Measurements from ENCODE around the gene SPEN.
A peak's percentile ranks its signal among the peaks of the same experiment; 100 is the strongest.

Gene SPEN

DNA sequence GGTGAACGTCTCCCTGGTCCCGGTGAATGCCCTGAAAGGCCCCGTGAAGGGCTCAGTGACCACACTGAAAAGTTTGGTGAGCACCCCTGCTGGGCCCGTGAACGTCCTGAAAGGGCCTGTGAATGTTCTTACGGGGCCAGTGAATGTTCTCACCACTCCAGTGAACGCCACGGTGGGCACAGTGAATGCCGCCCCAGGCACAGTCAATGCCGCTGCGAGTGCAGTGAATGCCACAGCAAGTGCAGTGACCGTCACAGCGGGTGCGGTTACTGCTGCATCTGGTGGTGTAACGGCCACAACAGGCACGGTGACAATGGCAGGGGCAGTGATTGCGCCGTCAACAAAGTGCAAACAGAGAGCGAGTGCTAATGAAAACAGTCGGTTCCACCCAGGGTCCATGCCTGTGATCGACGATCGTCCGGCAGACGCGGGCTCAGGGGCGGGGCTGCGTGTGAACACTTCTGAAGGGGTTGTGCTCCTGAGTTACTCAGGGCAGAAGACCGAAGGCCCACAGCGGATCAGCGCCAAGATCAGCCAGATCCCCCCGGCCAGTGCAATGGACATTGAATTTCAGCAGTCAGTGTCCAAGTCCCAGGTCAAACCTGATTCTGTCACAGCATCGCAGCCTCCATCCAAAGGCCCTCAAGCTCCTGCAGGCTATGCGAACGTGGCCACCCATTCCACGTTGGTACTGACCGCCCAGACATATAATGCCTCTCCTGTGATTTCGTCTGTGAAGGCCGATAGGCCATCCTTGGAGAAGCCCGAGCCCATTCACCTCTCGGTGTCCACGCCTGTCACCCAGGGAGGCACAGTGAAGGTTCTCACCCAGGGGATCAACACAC lies 86.9 kb downstream of the SPEN start:
- H3K4me3 ChIP-seq (ENCODE audit: low read depth in 1 of 2, low read length in 2 of 2), result no peak overlapping the region
- peaks cover 77 to 81% of the 10 kb centered on the region in 2 donors for H3K36me3 ChIP-seq (ENCODE audit: control insufficient read depth in 1 of 2, insufficient read depth in 2 of 2, low read length in 2 of 2)
- peaks cover 4 to 9% of the 10 kb centered on the region in 2 donors for H3K4me1 ChIP-seq (ENCODE audit: control insufficient read depth in 1 of 2, insufficient read depth in 2 of 2, low read length in 2 of 2)
- H3K9me3 ChIP-seq (ENCODE audit: control insufficient read depth in 1 of 2, low read length in 2 of 2), result no peaks in the 10 kb centered on the region
- no peaks in the 10 kb centered on the region for H3K27me3 ChIP-seq (ENCODE audit: low read depth, low read length)
- H3K27ac ChIP-seq (ENCODE audit: low read length), result no peak overlapping the region

DNA sequence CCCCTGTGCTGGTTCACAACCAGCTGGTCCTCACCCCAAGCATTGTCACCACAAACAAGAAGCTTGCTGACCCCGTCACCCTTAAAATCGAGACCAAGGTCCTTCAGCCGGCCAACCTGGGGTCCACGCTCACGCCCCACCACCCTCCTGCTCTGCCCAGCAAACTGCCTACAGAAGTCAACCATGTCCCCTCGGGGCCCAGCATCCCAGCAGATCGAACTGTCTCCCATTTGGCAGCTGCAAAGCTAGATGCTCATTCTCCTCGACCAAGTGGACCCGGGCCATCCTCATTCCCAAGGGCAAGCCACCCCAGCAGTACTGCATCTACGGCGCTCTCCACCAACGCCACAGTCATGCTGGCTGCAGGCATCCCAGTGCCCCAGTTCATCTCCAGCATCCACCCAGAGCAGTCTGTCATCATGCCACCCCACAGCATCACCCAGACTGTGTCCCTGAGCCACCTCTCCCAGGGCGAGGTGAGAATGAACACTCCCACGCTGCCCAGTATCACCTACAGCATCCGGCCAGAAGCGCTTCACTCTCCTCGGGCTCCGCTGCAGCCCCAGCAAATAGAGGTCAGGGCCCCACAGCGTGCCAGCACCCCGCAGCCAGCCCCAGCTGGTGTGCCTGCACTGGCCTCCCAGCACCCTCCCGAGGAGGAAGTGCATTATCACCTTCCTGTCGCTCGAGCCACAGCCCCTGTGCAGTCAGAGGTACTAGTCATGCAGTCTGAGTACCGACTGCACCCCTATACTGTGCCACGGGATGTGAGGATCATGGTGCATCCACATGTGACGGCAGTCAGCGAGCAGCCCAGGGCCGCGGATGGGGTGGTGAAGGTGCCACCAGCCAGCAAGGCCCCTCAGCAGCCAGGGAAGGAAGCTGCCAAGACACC lies 87.8 kb downstream of the SPEN start:
- no peak overlapping the region for H3K4me3 ChIP-seq (ENCODE audit: low read depth in 1 of 2, low read length in 2 of 2)

DNA sequence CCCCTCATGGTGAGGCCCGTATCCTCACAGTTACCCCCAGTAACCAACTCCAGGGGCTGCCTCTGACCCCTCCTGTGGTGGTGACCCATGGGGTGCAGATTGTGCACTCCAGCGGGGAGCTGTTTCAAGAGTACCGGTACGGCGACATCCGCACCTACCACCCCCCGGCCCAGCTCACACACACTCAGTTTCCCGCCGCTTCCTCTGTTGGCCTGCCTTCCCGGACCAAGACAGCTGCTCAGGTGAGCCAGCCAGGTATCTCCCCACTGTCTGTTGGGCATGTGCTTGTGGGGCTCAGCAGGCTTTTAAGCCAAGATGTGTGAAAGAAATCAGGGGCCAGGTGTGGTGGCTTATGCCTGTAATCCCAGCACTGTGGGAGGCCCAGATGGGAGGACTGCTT lies 88.5 kb downstream of the SPEN start:
- Histone ChIP-seq H3K27me3 (ENCODE audit: low read depth, low read length) (no peaks in the 10 kb centered on the region), H3K27ac (ENCODE audit: low read length) (no peak overlapping the region), H3K4me3 (ENCODE audit: low read depth in 1 of 2, low read length in 2 of 2) (no peak overlapping the region), H3K4me1 (ENCODE audit: control insufficient read depth in 1 of 2, insufficient read depth in 2 of 2, low read length in 2 of 2) (peaks cover 6 to 13% of the 10 kb centered on the region in 2 donors), H3K9me3 (ENCODE audit: control insufficient read depth in 1 of 2, low read length in 2 of 2) (no peaks in the 10 kb centered on the region), H3K36me3 (ENCODE audit: control insufficient read depth in 1 of 2, insufficient read depth in 2 of 2, low read length in 2 of 2) (peaks cover 70 to 74% of the 10 kb centered on the region in 2 donors)

More for the DNA sequence above, 87.8 kb downstream of the SPEN start:
- peaks cover 6 to 13% of the 10 kb centered on the region in 2 donors for H3K4me1 ChIP-seq (ENCODE audit: control insufficient read depth in 1 of 2, insufficient read depth in 2 of 2, low read length in 2 of 2)
- H3K36me3 ChIP-seq (ENCODE audit: control insufficient read depth in 1 of 2, insufficient read depth in 2 of 2, low read length in 2 of 2), result peaks cover 70 to 73% of the 10 kb centered on the region in 2 donors
- no peaks in the 10 kb centered on the region for H3K27me3 ChIP-seq (ENCODE audit: low read depth, low read length)
- no peaks in the 10 kb centered on the region for H3K9me3 ChIP-seq (ENCODE audit: control insufficient read depth in 1 of 2, low read length in 2 of 2)
- H3K27ac ChIP-seq (ENCODE audit: low read length), result no peak overlapping the region

DNA sequence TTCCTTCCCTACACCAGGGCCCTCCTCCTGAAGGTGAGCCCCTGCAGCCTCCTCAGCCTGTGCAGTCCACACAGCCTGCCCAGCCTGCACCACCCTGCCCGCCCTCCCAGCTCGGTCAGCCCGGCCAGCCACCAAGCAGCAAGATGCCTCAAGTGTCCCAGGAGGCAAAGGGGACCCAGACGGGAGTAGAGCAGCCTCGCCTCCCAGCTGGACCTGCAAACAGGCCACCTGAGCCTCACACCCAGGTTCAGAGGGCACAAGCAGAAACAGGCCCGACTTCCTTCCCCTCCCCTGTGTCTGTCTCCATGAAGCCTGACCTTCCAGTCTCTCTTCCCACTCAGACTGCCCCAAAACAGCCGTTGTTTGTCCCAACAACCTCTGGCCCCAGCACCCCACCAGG lies 89.6 kb downstream of the SPEN start:
- no peaks in the 10 kb centered on the region for H3K9me3 ChIP-seq (ENCODE audit: control insufficient read depth in 1 of 2, low read length in 2 of 2)
- H3K4me1 ChIP-seq (ENCODE audit: control insufficient read depth in 1 of 2, insufficient read depth in 2 of 2, low read length in 2 of 2), result peaks cover 6 to 13% of the 10 kb centered on the region in 2 donors
- no peak overlapping the region for H3K27ac ChIP-seq (ENCODE audit: low read length)
- no peaks in the 10 kb centered on the region for H3K27me3 ChIP-seq (ENCODE audit: low read depth, low read length)
- peaks cover 72 to 74% of the 10 kb centered on the region in 2 donors for H3K36me3 ChIP-seq (ENCODE audit: control insufficient read depth in 1 of 2, insufficient read depth in 2 of 2, low read length in 2 of 2)
- no peak overlapping the region for H3K4me3 ChIP-seq (ENCODE audit: low read depth in 1 of 2, low read length in 2 of 2)

DNA sequence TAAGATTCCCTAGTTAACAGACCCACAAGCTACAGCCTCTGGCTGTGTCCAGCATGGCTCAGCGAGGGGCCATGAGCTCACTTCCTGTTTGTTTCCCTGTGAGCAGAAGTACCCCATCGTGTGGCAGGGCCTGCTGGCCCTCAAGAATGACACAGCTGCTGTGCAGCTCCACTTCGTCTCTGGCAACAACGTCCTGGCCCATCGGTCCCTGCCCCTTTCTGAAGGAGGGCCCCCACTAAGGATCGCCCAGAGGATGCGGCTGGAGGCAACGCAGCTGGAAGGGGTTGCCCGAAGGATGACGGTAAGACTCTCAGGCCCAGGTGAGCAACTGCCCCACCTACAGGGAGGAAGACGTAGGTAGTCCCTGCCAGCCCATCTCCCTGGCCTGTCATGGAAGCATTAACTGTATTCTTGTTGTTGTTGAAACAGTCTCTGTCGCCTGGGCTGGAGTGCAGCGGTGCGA lies 90.2 kb downstream of the SPEN start:
- Histone ChIP-seq H3K27me3 (ENCODE audit: low read depth, low read length) (no peaks in the 10 kb centered on the region), H3K27ac (ENCODE audit: low read length) (no peak overlapping the region), H3K4me3 (ENCODE audit: low read depth in 1 of 2, low read length in 2 of 2) (no peak overlapping the region), H3K4me1 (ENCODE audit: control insufficient read depth in 1 of 2, insufficient read depth in 2 of 2, low read length in 2 of 2) (peaks cover 6 to 13% of the 10 kb centered on the region in 2 donors), H3K36me3 (ENCODE audit: control insufficient read depth in 1 of 2, insufficient read depth in 2 of 2, low read length in 2 of 2) (peaks cover 74% of the 10 kb centered on the region in 2 donors), H3K9me3 (ENCODE audit: control insufficient read depth in 1 of 2, low read length in 2 of 2) (no peaks in the 10 kb centered on the region)

DNA sequence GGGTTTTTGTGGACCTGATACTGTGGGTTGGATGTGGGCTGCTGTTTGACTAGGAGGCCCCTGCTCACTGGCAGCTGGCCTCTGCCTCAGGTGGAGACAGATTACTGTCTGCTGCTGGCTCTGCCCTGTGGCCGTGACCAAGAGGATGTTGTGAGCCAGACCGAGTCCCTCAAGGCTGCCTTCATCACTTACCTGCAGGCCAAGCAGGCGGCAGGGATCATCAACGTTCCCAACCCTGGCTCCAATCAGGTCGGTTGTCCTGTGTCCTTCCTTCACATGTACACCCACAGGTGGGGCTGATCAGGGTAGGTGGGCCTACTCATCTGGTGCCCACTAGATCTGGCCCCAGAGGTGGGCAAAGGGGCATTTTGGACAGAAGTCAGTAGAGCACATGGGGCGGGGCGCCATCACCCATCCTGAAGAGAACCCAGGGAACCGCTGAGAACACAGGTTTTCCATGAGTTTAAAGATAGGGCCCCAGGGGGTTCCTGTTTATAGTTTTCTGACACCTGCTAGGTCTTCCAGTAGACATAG lies 91.2 kb downstream of the SPEN start:
- Histone ChIP-seq H3K9me3 (ENCODE audit: control insufficient read depth in 1 of 2, low read length in 2 of 2) (no peaks in the 10 kb centered on the region), H3K27me3 (ENCODE audit: low read depth, low read length) (no peaks in the 10 kb centered on the region), H3K4me1 (ENCODE audit: control insufficient read depth in 1 of 2, insufficient read depth in 2 of 2, low read length in 2 of 2) (peaks cover 6 to 13% of the 10 kb centered on the region in 2 donors), H3K36me3 (ENCODE audit: control insufficient read depth in 1 of 2, insufficient read depth in 2 of 2, low read length in 2 of 2) (peaks cover 72 to 74% of the 10 kb centered on the region in 2 donors), H3K27ac (ENCODE audit: low read length) (no peak overlapping the region), H3K4me3 (ENCODE audit: low read depth in 1 of 2, low read length in 2 of 2) (no peak overlapping the region)

DNA sequence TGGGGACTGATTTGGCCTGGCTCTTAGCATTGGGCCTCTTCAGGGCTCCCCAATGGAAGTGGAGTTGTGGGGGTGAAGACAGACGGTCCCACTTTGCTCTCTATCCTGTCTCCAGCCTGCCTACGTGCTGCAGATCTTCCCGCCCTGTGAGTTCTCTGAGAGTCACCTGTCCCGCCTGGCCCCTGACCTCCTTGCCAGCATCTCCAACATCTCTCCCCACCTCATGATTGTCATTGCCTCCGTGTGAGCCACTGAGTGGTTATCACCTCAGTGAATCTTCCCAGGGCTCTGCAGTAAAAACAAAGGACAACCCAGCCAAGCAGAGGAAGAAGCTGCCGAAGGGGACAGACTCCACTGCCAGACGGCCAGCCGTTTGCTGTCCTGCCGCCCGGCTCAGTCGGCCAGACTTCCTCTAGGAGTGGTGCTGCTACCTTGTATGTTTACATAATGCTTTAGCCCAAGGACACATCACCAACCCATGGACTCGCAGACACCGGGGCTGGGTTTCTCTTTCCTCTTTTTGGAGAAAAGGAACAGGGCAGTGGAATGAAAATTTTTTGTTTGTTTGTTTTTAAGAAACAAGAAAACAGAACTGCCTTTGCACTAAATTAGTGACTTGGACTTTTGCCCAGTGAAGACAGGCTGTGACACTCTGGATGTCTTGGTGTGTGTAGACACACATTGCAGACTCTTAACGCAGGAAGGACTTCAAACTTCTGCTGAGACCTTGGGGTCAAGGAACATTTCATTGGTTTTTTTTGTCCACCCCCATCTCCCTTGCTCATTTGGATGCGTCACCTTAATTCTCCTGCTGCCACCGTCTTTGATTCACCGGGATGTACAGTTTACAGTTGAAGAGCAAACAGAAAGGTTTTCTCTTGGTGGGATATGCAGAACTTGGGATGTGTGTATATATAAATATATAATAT lies 91.9 kb downstream of the SPEN start:
- H3K9me3 ChIP-seq (ENCODE audit: control insufficient read depth in 1 of 2, low read length in 2 of 2), result no peaks in the 10 kb centered on the region
- peak overlapping the region; percentile 5 for H3K27ac ChIP-seq (ENCODE audit: low read length)
- H3K4me3 ChIP-seq (ENCODE audit: low read depth in 1 of 2, low read length in 2 of 2), result no peak overlapping the region
- peaks cover 65 to 74% of the 10 kb centered on the region in 2 donors for H3K36me3 ChIP-seq (ENCODE audit: control insufficient read depth in 1 of 2, insufficient read depth in 2 of 2, low read length in 2 of 2)
- no peaks in the 10 kb centered on the region for H3K27me3 ChIP-seq (ENCODE audit: low read depth, low read length)
- H3K4me1 ChIP-seq (ENCODE audit: control insufficient read depth in 1 of 2, insufficient read depth in 2 of 2, low read length in 2 of 2), result peaks cover 6 to 13% of the 10 kb centered on the region in 2 donors

DNA sequence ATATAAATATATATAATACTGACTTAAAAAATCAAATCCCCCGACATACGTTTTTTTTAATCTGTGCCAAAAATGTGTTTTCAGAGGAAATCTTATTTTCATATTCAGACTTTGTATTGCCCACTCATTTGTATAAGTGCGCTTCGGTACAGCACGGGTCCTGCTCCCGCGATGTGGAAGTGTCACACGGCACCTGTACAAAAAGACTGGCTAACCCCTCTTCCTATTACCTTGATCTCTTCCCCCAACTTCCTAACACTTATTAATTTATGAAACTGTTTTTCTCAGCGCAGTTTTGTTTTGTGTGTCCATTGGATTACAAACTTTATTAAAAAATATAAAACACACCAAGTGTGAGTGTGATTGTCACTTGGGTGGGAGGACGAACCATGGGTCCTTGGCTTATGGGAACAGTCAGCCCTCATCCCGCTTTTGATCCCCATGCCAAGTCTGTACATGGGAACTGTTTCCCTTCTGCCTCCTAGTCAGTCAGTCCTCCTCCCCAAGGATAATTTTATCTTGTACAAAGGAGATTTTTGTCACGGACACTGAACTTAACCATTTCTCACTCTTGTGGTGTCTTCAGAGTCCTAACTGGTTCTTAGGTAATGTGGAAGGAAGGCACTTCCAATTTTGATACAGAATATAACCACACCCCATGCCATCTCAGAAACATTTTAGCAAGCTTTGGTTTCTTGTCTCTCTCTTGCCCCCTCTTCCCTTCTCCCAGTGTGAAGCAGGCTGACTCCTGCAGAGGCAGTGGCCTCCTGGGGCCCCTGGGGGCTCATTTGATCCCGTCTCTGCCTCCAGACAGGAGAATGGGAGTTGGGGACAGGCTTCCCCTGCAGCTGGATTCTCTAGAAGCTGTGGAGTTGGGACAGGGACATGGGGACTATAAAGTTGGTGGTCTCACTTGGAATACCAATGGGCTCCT lies 92.9 kb downstream of the SPEN start:
- Histone ChIP-seq H3K36me3 (ENCODE audit: control insufficient read depth in 1 of 2, insufficient read depth in 2 of 2, low read length in 2 of 2) (peaks cover 59 to 74% of the 10 kb centered on the region in 2 donors), H3K9me3 (ENCODE audit: control insufficient read depth in 1 of 2, low read length in 2 of 2) (no peaks in the 10 kb centered on the region), H3K27me3 (ENCODE audit: low read depth, low read length) (no peaks in the 10 kb centered on the region), H3K4me3 (ENCODE audit: low read depth in 1 of 2, low read length in 2 of 2) (no peak overlapping the region), H3K4me1 (ENCODE audit: control insufficient read depth in 1 of 2, insufficient read depth in 2 of 2, low read length in 2 of 2) (peaks cover 6 to 13% of the 10 kb centered on the region in 2 donors), H3K27ac (ENCODE audit: low read length) (no peak overlapping the region)

DNA sequence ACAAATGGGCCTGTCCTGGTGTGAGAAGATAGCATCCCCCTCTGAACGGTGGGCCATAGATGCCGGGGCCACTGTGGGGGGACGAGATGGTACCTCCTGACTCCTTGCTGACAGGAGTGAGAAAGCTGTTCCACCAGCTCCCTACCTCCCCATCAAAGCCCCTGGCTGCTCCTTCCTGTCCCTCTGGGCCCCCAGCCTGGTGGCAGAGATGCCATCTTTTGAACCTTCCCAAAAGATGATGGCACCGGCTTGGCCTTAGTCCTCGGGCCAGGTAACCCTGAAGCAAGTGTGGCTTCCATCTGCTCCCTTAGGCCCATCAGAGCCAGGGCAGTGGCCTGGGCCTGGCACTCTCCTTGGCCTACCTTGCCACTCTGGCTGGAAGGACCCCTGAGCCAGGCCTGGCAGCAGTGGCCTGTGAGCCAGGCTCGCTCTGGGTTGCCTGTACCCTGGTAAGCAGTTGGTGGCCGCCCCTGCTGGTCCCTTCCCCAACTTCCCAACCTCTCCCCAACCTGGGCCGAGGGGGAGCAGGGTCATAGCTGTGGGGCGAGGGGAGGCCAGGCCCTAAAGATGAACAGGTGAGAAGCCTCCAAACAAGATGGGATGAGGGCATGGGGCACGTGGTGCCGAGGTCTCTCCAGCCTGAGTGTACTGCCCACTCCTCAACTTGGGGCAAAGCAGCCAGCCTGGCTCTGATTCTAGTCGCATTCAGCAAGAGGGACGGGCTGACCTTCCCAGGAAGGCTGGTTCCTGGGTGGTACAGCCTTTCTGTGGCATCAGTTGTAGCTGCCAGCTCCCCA lies 93.7 kb downstream of the SPEN start:
- no peaks in the 10 kb centered on the region for H3K27me3 ChIP-seq (ENCODE audit: low read depth, low read length)
- peaks cover 6 to 13% of the 10 kb centered on the region in 2 donors for H3K4me1 ChIP-seq (ENCODE audit: control insufficient read depth in 1 of 2, insufficient read depth in 2 of 2, low read length in 2 of 2)
- H3K9me3 ChIP-seq (ENCODE audit: control insufficient read depth in 1 of 2, low read length in 2 of 2), result no peaks in the 10 kb centered on the region
- peaks cover 58 to 76% of the 10 kb centered on the region in 2 donors for H3K36me3 ChIP-seq (ENCODE audit: control insufficient read depth in 1 of 2, insufficient read depth in 2 of 2, low read length in 2 of 2)
- no peak overlapping the region for H3K4me3 ChIP-seq (ENCODE audit: low read depth in 1 of 2, low read length in 2 of 2)
- H3K27ac ChIP-seq (ENCODE audit: low read length), result no peak overlapping the region
